GM18951 (cell line): Measurements from ENCODE around the gene REXO4.
"Not testable (repeated sequence)": the region's sequence is repeated elsewhere in the genome, so short reads cannot be mapped to it uniquely, and the experiment has no call there.

Experiments used
- POLR2A ChIP-seq: IDR thresholded peaks from 4 replicates; pipeline ENCODE4 v1.6.1; 2011; ENCODE audit warnings: mild to moderate bottlenecking; ENCODE audit not compliant: insufficient read length, insufficient read depth; ENCODE audit errors: extremely low read depth
- in situ Hi-C: fragments of 300-500 bp; cut with MboI; formaldehyde crosslinking; loops from one replicate; pipeline ENCODE4 v1.12.0; 2022; ENCODE audit warnings: low sequenced_read_pairs, mixed read lengths, inconsistent platforms; ENCODE audit not compliant: unreplicated experiment

The REXO4 gene

GRCh38 chr9:133456409-133456808 lies 38.6 kb upstream of the REXO4 start:
- in situ Hi-C loops: no loop called here
- TF ChIP-seq POLR2A: no peak

DNA sequence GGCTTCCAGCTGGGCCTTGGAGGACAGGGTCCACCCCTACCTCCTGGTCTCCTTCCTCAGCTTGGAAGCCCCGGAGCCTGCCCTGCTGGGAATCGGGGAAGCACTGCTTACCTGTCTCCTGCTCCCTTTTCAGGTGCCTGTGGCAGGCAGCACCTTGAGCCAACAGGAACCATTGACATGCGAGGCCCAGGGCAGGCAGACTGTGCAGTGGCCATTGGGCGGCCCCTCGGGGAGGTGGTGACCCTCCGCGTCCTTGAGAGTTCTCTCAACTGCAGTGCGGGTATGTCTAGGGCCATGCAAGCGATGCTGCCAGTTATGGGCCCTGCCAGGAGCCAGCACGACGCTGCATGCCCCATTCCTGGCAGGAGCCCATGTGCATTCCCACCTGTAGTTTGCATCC lies 38.1 kb upstream of the REXO4 start:
- TF ChIP-seq POLR2A: no peak
- in situ Hi-C loops: no loop called here

DNA sequence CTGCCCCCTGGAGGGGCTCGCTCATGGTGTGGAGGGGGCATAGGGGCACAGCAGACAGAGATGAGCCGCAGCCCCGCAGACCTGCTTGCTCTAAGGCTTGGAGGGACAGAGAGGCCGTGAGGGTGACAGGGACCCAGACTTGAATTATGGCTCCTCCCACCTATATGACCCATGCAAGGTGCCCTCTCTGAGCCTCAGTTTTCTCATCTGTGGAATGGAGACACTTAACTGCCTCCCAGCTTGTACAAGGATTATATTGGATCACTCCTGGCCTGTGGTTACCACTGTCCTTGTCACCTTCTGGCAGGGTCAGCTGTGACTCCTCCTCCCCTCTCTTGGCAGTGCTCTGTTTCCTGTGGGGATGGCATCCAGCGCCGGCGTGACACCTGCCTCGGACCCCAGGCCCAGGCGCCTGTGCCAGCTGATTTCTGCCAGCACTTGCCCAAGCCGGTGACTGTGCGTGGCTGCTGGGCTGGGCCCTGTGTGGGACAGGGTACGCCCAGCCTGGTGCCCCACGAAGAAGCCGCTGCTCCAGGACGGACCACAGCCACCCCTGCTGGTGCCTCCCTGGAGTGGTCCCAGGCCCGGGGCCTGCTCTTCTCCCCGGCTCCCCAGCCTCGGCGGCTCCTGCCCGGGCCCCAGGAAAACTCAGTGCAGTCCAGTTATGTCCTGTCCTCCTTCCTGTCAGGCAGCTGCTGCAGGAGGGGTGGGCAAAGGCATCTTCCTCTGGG lies 37.3 kb upstream of the REXO4 start:
- TF ChIP-seq POLR2A: no peak
- in situ Hi-C loops: no loop called here

GRCh38 chr9:133454325-133454724 lies 36.5 kb upstream of the REXO4 start:
- in situ Hi-C loops: no loop called here
- TF ChIP-seq POLR2A: no peak

GRCh38 chr9:133453651-133454050 lies 35.8 kb upstream of the REXO4 start:
- no peak for TF ChIP-seq POLR2A
- in situ Hi-C loops: no loop called here

GRCh38 chr9:133452562-133452961 lies 34.8 kb upstream of the REXO4 start:
- in situ Hi-C loops: no loop called here
- no peak for TF ChIP-seq POLR2A

GRCh38 chr9:133451865-133452264 lies 34.1 kb upstream of the REXO4 start:
- in situ Hi-C loops: not testable (repeated sequence)

GRCh38 chr9:133449760-133450159 lies 31.9 kb upstream of the REXO4 start:
- in situ Hi-C loops: no loop called here
- TF ChIP-seq POLR2A: no peak

DNA sequence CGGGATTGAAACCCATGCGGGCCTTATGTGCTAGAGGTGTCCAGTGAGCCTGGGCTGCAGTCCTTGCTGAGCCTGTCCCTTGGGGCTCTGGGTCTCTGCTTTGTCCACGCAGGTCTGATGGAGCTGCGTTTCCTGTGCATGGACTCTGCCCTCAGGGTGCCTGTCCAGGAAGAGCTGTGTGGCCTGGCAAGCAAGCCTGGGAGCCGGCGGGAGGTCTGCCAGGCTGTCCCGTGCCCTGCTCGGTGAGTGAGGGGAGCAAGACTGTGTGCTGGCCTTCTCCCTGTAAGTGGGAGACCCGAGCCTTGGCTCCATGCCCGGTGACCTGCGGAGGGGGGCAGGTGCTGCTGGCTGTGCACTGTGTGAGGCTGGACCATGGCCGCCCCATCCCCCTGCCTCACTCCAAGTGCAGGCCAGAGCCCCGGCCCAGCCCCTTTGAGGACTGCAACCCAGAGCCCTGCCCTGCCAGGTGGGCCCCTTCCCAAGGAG lies 30.7 kb upstream of the REXO4 start:
- in situ Hi-C loops: no loop called here
- no peak for TF ChIP-seq POLR2A

- no peak for TF ChIP-seq POLR2A
- in situ Hi-C loops: no loop called here
These were observed 27.6 kb upstream of the REXO4 start for GRCh38 chr9:133445293-133445969.

GRCh38 chr9:133443982-133444381 lies 26.2 kb upstream of the REXO4 start:
- in situ Hi-C loops: no loop called here
- TF ChIP-seq POLR2A: no peak

- TF ChIP-seq POLR2A: no peak
- in situ Hi-C loops: no loop called here
These were observed 25.4 kb upstream of the REXO4 start for GRCh38 chr9:133443248-133443647.

DNA sequence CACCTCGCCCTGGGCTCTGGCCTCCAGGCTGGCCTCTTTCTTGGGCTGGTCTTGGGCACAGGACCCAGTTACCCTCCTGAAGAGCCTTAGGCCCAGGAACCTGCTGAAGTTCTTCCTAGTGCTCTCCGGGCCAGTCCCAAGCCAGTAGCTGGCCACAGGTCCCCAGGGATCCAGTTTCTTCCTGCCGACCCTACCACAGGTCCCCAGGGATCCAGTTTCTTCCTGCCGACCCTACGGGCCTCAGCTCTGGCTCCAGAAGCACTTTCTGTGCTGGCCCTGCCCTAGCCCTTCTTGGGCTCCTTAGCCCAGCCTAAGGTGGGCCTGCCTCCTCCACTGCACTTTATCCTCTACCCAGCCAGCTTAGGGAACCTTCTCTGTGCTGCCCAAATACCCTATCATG lies 23.8 kb upstream of the REXO4 start:
- in situ Hi-C loops: no loop called here
- TF ChIP-seq POLR2A: no peak

GRCh38 chr9:133440874-133441273 lies 23.1 kb upstream of the REXO4 start:
- in situ Hi-C loops: no loop called here
- TF ChIP-seq POLR2A: peak; percentile 38
